K562 (cell line): Measurements from ENCODE around the gene RPL29. TPM values are rescaled to one million over a fixed set of nuclear protein-coding genes. Genes with fewer than 3 reads are reported as not detected.

ENCODE experiments used
- ATAC-seq: fragments of 200-7000 bp; cut with Tn5 transposase; 3 replicates; pipeline ENCODE4 v1.9.1; 2020; ENCODE audit warnings: moderate library complexity
- BruUV-seq: library from RNA; stranded (reverse); fragments of 400-500 nt; replicated peaks from 2 replicates; lab custom pipeline; 2021; lab: Mats Ljungman, UMichigan
- CTCF ChIA-PET: fragments of 300-600 bp; formaldehyde crosslinking; extraction: SDS; loops from one replicate; lab custom pipeline; 2021; ENCODE audit warnings: low intra/inter-chr PET ratio; lab: Yijun Ruan, JAX
- POLR2A ChIA-PET: fragments of 300-600, 350-650 bp; sonication (Branson Sonifier 250); formaldehyde crosslinking; extraction: SDS; loops from one replicate; lab custom pipeline; 2021; ENCODE audit warnings: antibody characterized with exemption, inconsistent platforms; lab: Yijun Ruan, JAX
- DNase-seq, 4 experiments: peaks; one replicate each; pipeline versions ENCODE4 v3.0.0 to v3.0.0-alpha.2; 2011 to 2018; ENCODE audit warnings: low spot score in 3 of 4, mixed read lengths in 3 of 4; ENCODE audit errors: extremely low read depth in 1 of 4
- FAIRE-seq: peaks from 2 replicates; lab custom pipeline; 2011; peaks lifted over from hg19 to GRCh38; lab: Jason Lieb, UNC
- H2AFZ ChIP-seq: 2 replicates; pipeline ENCODE4 v1.6.0; 2011; ENCODE audit warnings: low read depth, low read length, control low read depth, inconsistent platforms
- H3K27ac ChIP-seq: fragments of 200-600 bp; 3 replicates; pipeline ENCODE4 v1.8.0; 2011; ENCODE audit warnings: low read depth, mild to moderate bottlenecking, control low read depth, inconsistent platforms, low read length, moderate library complexity, mixed read lengths; ENCODE audit errors: extremely low read depth
- H3K27me3 ChIP-seq, 2 experiments: fragments of 300-600 bp in 1 of 2; 2 replicates in 1 of 2; 3 replicates in 1 of 2; pipeline versions ENCODE4 v1.6.0 to v1.8.0; 2011; ENCODE audit warnings: inconsistent platforms in 2 of 2, low read length in 2 of 2, mild to moderate bottlenecking in 1 of 2, mixed read lengths in 1 of 2, moderate library complexity in 1 of 2; ENCODE audit not compliant: control insufficient read depth in 2 of 2, insufficient read depth in 2 of 2
- H3K36me3 ChIP-seq: fragments of 300-600 bp; 3 replicates; pipeline ENCODE4 v1.8.0; 2011; ENCODE audit warnings: mild to moderate bottlenecking, low read length, inconsistent platforms; ENCODE audit not compliant: control insufficient read depth, insufficient read depth
- H3K4me1 ChIP-seq, 2 experiments: fragments of 200-600 bp in 1 of 2; replicated peaks in 1 of 2; 2 replicates in 1 of 2; 3 replicates in 1 of 2; pipeline versions ENCODE4 v1.5.1 to v1.8.0; 2011; ENCODE audit warnings: inconsistent platforms in 2 of 2, low read length in 2 of 2, mild to moderate bottlenecking in 1 of 2, mixed read lengths in 1 of 2, moderate library complexity in 1 of 2; ENCODE audit not compliant: control insufficient read depth in 2 of 2, insufficient read depth in 2 of 2
- H3K4me2 ChIP-seq: 2 replicates; pipeline ENCODE4 v1.6.1; 2011; ENCODE audit warnings: low read length, control low read depth, inconsistent platforms, mixed read lengths; ENCODE audit not compliant: insufficient read depth
- H3K4me3 ChIP-seq: fragments of 200-600 bp; sonication (generic), shearing (Covaris generic); 2 replicates; pipeline ENCODE4 v1.5.1; 2016; ENCODE audit warnings: control low read depth, inconsistent platforms
- H3K79me2 ChIP-seq: fragments of 200-600 bp; 3 replicates; pipeline ENCODE4 v1.8.0; 2011; ENCODE audit warnings: low read length, inconsistent platforms; ENCODE audit not compliant: control insufficient read depth, insufficient read depth
- H3K9ac ChIP-seq, 2 experiments: 2 replicates each; pipeline versions ENCODE4 v1.6.0 to v1.6.1; 2011; ENCODE audit warnings: low read depth in 2 of 2, low read length in 2 of 2, control low read depth in 1 of 2, inconsistent platforms in 1 of 2, mild to moderate bottlenecking in 1 of 2, mixed read lengths in 1 of 2; ENCODE audit not compliant: insufficient read depth in 1 of 2
- H3K9me1 ChIP-seq: one replicate; pipeline ENCODE4 v1.6.0; 2011; ENCODE audit warnings: inconsistent platforms, mild to moderate bottlenecking, low read length, moderate library complexity; ENCODE audit not compliant: control insufficient read depth, insufficient read depth
- H3K9me3 ChIP-seq: replicated peaks from 2 replicates; pipeline ENCODE4 v1.5.1; 2011; ENCODE audit warnings: low read depth, low read length, inconsistent platforms; ENCODE audit not compliant: control insufficient read depth, insufficient read depth
- H4K20me1 ChIP-seq: replicated peaks from 2 replicates; pipeline ENCODE4 v1.6.1; 2011; ENCODE audit warnings: low read length, inconsistent platforms, mixed read lengths; ENCODE audit not compliant: control insufficient read depth, insufficient read depth
- CBX3 ChIP-seq, 2 experiments: IDR thresholded peaks; 1 replicate in 1 of 2; 2 replicates in 1 of 2; pipeline ENCODE4 v1.6.1; 2012; ENCODE audit warnings: inconsistent platforms in 2 of 2, low read length in 2 of 2, borderline replicate concordance in 1 of 2, control low read depth in 1 of 2
- ESRRA ChIP-seq: fragments of 450-650 bp; IDR thresholded peaks from 2 replicates; pipeline ENCODE4 v1.6.1; 2014; ENCODE audit warnings: low read depth, mild to moderate bottlenecking, moderate library complexity, borderline replicate concordance
- ETS1 ChIP-seq: conservative IDR thresholded peaks from 2 replicates; pipeline ENCODE4 v1.6.1; 2011; ENCODE audit warnings: low read depth, mild to moderate bottlenecking, low read length; ENCODE audit not compliant: control insufficient read depth
- HNRNPK ChIP-seq: fragments of 200-400 bp; formaldehyde crosslinking; IDR thresholded peaks from one replicate; pipeline ENCODE4 v1.6.1; 2018; ENCODE audit warnings: mild to moderate bottlenecking, low read depth, low read length; ENCODE audit not compliant: poor library complexity, severe bottlenecking
- IRF2 ChIP-seq: sonication (generic); formaldehyde crosslinking; IDR thresholded peaks from 2 replicates; pipeline ENCODE4 v1.8.1; 2022; ENCODE audit warnings: mild to moderate bottlenecking, missing genetic modification reagents
- PTRF ChIP-seq: fragments of 450-650 bp; IDR thresholded peaks from 2 replicates; pipeline ENCODE4 v1.6.1; 2016; ENCODE audit warnings: mild to moderate bottlenecking, missing genetic modification characterization, missing compliant biosample characterization
- PURB ChIP-seq: sonication (generic); formaldehyde crosslinking; IDR thresholded peaks from 2 replicates; pipeline ENCODE4 v1.9.0; 2021; ENCODE audit warnings: low read depth, mild to moderate bottlenecking, missing genetic modification reagents
- RBM17 ChIP-seq: fragments of 200-400 bp; formaldehyde crosslinking; IDR thresholded peaks from 2 replicates; pipeline ENCODE4 v1.6.1; 2017; ENCODE audit warnings: low read depth, mild to moderate bottlenecking, low read length, borderline replicate concordance
- ZNF384 ChIP-seq: IDR thresholded peaks from 2 replicates; pipeline ENCODE4 v1.6.1; 2012; ENCODE audit warnings: low read depth, low read length, improper control_type of control experiment
- WGBS: fragments of 100-300 bp; shearing (Covaris generic); methylation state at CpG from one replicate; pipeline ENCODE4 v1.1.6; 2016; ENCODE audit warnings: low coverage, mixed read lengths; ENCODE audit not compliant: insufficient coverage; ENCODE audit errors: missing lambda C conversion rate; 5-methylcytosine and 5-hydroxymethylcytosine counted together
- in situ Hi-C: fragments of 300-500 bp; cut with MboI; formaldehyde crosslinking; loops from 4 replicates; pipeline ENCODE4 v1.15.0; 2018; ENCODE audit warnings: inconsistent platforms, mixed read lengths
- intact Hi-C: fragments of 100-400 bp; cut with micrococcal nuclease; formaldehyde crosslinking; loops from 2 replicates; pipeline ENCODE4 v1.14.2; 2022
- polyA plus RNA-seq, 8 experiments: library from polyadenylated mRNA; depleted of rRNA in 4 of 8; stranded (reverse) in 5 of 8; unstranded in 3 of 8; fragments of >200 nt; fragmentation: Nextera tagmentation in 2 of 8; fragmentation: Illumina TruSeq in 1 of 8; extraction: Ambion mirVana in 2 of 8; extraction: Trizol in 1 of 8; gene quantifications; 2 replicates each; pipeline versions ENCODE4 v1.2.1 to v1.2.3, GENCODE V29; 2011 to 2014; ENCODE audit warnings: inconsistent platforms in 1 of 8, missing spikeins in 1 of 8
- total RNA-seq, 7 experiments: library from RNA; depleted of rRNA in 6 of 7; stranded (reverse); fragments of >200 nt in 6 of 7; fragmentation: Illumina TruSeq in 2 of 7; extraction: Trizol in 2 of 7; gene quantifications; 2 replicates each; pipeline versions ENCODE4 v1.2.1 to v1.2.3, GENCODE V29; 2011 to 2021; ENCODE audit warnings: low replicate concordance in 1 of 7

Gene RPL29
- total and polyA plus RNA-seq, 9 of the 15 experiments (the other 6 are each of a cell fraction or from before 2014, with no cell fraction given): 568 to 1,475 (median 1,104) TPM

DNA sequence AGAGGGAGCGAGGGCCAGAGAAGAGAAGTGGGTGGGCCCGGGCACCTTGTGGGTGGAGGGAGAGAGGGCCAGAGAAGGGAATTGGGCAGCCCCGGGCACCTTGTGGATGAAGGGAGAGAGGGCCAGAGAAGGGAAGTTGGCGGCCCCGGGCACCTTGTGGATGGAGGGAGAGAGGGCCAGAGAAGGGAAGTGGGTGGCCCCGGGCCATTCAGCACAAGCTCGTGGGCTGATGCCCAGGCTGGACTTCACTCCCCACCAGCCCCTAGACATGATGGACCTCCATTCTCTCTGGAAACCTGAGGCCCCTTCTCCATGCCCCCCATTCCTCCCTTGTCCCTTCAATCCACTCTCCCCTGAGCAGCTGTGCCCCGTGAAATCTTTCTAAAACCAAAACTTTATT, 44.9 kb upstream of the RPL29 start:
- CTCF ChIA-PET: no interaction called here
- H3K27me3 ChIP-seq: peaks cover 0 to 22% of the 10 kb centered on the region in 2 experiments; a peak in 2 of 5 replicates
- peaks cover 3 to 26% of the 10 kb centered on the region in 2 experiments; a peak in 4 of 5 replicates for H3K4me1 ChIP-seq
- H3K4me3 ChIP-seq: no peak overlapping the region
- no peak overlapping the region for H3K27ac ChIP-seq
- H4K20me1 ChIP-seq: no peaks in the 10 kb centered on the region
- 0% methylated on average over 1 of the region's 8 CpGs for WGBS
- POLR2A ChIA-PET: interaction anchor here (0.5 to 1.5 kb wide), 3 partner anchors 13 to 184 kb away, joined by 3 to 8 read pairs (median 3); partner anchors contain the start of gene RPL29
- TF ChIP-seq ETS1: no peak
- TF ChIP-seq CBX3 (IDR thresholded peaks at IDR 0.05; ENCODE audit: borderline replicate concordance in 1 of 2, low read length in 2 of 2): no peak
- TF ChIP-seq HNRNPK: no peak
- TF ChIP-seq RBM17: no peak
- no peak for TF ChIP-seq ZNF384
- TF ChIP-seq ESRRA: no peak
- TF ChIP-seq PURB (CRISPR knock-in tag): no peak
- no peak for TF ChIP-seq IRF2 (CRISPR knock-in tag)
- no peak for TF ChIP-seq PTRF (tag)
- H2AFZ ChIP-seq: no peak overlapping the region
- ATAC-seq (no peak), DNase-seq (no peak), FAIRE-seq (no peak)
- no peaks in the 10 kb centered on the region for H3K9me1 ChIP-seq
- H3K4me2 ChIP-seq: no peak overlapping the region
- H3K9me3 ChIP-seq: no peaks in the 10 kb centered on the region
- in situ Hi-C loops (no loop called here), intact Hi-C loops (no loop called here)
- H3K9ac ChIP-seq: peak overlapping the region in 1 of 2 experiments; percentile 9; a peak in 1 of 4 replicates
- BruUV-seq: no TSS peak
- H3K79me2 ChIP-seq: no peaks in the 10 kb centered on the region
- no peaks in the 10 kb centered on the region for H3K36me3 ChIP-seq
